ENCODE measurements around the gene FAM184A. TPM values are rescaled to one million over a fixed set of nuclear protein-coding genes. Genes with fewer than 3 reads are reported as not detected.

FAM184A gene
- total and polyA plus RNA-seq, 9 of the 15 experiments (the other 6 are each of a cell fraction or from before 2014, with no cell fraction given), result 6.4 to 18.7 (median 13.1) TPM

GRCh38 chr6:119110601-119111548, 32.4 kb upstream of the FAM184A start (continued):
- peak in 1 of 2 experiments; percentile 41; a peak in 1 of 4 replicates for TF ChIP-seq MAZ (CRISPR knock-in tag; conservative IDR thresholded peaks at IDR 0.05 in 1 of 2, IDR thresholded peaks at IDR 0.05 in 1 of 2)
- TF ChIP-seq CREB3 (tag; conservative IDR thresholded peaks at IDR 0.05; ENCODE audit: low read depth), result no peak
- 0 out of 2 replicates have a peak, but pooled peaks have one; percentile 18 for TF ChIP-seq TEAD4 (IDR thresholded peaks at IDR 0.05; ENCODE audit: low read length)
- TF ChIP-seq TEAD4 (CRISPR knock-in tag; IDR thresholded peaks at IDR 0.05; ENCODE audit: borderline replicate concordance), result no peak
- no peak for TF ChIP-seq MLLT1 (IDR thresholded peaks at IDR 0.05)
- TF ChIP-seq KLF10 (CRISPR knock-in tag; IDR thresholded peaks at IDR 0.05), result no peak
- TF ChIP-seq PHF21A (IDR thresholded peaks at IDR 0.05; ENCODE audit: borderline replicate concordance, low read depth), result no peak; the same call in 1 of the 2 replicates
- TF ChIP-seq BRD9 (IDR thresholded peaks at IDR 0.05; ENCODE audit: low read depth, partially characterized antibody), result peak; percentile 78
- 0 out of 2 replicates have a peak, but pooled peaks have one; percentile 11 for TF ChIP-seq CREB3L1 (IDR thresholded peaks at IDR 0.05; ENCODE audit: borderline replicate concordance, low read depth)
- no peak for TF ChIP-seq ZNF740 (CRISPR knock-in tag; IDR thresholded peaks at IDR 0.05)
- no peak for TF ChIP-seq ZNF740 (tag; IDR thresholded peaks at IDR 0.05)
- TF ChIP-seq CSDE1 (IDR thresholded peaks at IDR 0.05), result no peak
- peak; percentile 90 for TF ChIP-seq SMC3 (conservative IDR thresholded peaks at IDR 0.05; ENCODE audit: insufficient read depth, low read depth, low read length)
- no peak for TF ChIP-seq CREBBP (IDR thresholded peaks at IDR 0.05; ENCODE audit: low read depth, low read length)
- no peak for TF ChIP-seq EP400 (IDR thresholded peaks at IDR 0.05)
- no peak for TF ChIP-seq POLR2AphosphoS2 (IDR thresholded peaks at IDR 0.05; ENCODE audit: low read length)
- TF ChIP-seq RFX1 (IDR thresholded peaks at IDR 0.05), result no peak
- TF ChIP-seq ZNF444 (CRISPR knock-in tag; IDR thresholded peaks at IDR 0.05), result no peak
- peak; percentile 78; the same call in 1 of the 2 replicates for TF ChIP-seq CC2D1A (IDR thresholded peaks at IDR 0.05)
- TF ChIP-seq MYNN (IDR thresholded peaks at IDR 0.05), result no peak
- TF ChIP-seq MYNN (CRISPR knock-in tag; IDR thresholded peaks at IDR 0.05), result no peak
- no peak for TF ChIP-seq NCOR1 (IDR thresholded peaks at IDR 0.05)
- TF ChIP-seq ZNF384 (IDR thresholded peaks at IDR 0.05; ENCODE audit: low read depth, low read length), result no peak
- TF ChIP-seq THAP7 (CRISPR knock-in tag; IDR thresholded peaks at IDR 0.05), result no peak

All from K562 (cell line).